Stomach (tissue), 9 donors: ENCODE results near the gene VPS36. TPM values are rescaled to one million over a fixed set of nuclear protein-coding genes. Genes with fewer than 3 reads are reported as not detected.

Experiments used
- DNase-seq, 2 donors: peaks; one replicate each; pipeline versions ENCODE4 v3.0.0 to v3.0.0-alpha.2; 2013 to 2019
- H3K27ac ChIP-seq, 5 donors: fragments of 200-600 bp in 4 of 5; sonication (generic) in 4 of 5; one replicate each; pipeline ENCODE4 v1.5.1; 2013 to 2019; ENCODE audit warnings: mild to moderate bottlenecking in 1 of 5, moderate library complexity in 1 of 5
- H3K27me3 ChIP-seq, 3 donors: fragments of 200-600 bp; sonication (generic); one replicate each; pipeline ENCODE4 v1.5.1; 2017 to 2019; ENCODE audit warnings: mixed run types in 1 of 3
- H3K36me3 ChIP-seq, 4 donors: fragments of 200-600 bp; sonication (generic); 1 replicate in 3 of 4; 2 replicates in 1 of 4; pipeline ENCODE4 v1.5.1; 2016 to 2019
- H3K4me1 ChIP-seq, 4 donors: fragments of 200-600 bp; sonication (generic); one replicate each; pipeline ENCODE4 v1.5.1; 2016 to 2019
- H3K4me3 ChIP-seq, 4 donors: fragments of 200-600 bp; sonication (generic) in 3 of 4; one replicate each; pipeline ENCODE4 v1.5.1; 2016 to 2019; ENCODE audit warnings: mild to moderate bottlenecking in 1 of 4
- H3K9me3 ChIP-seq, 4 donors: fragments of 200-600 bp; sonication (generic); one replicate each; pipeline ENCODE4 v1.5.1; 2016 to 2019
- CTCF ChIP-seq, 7 experiments: fragments of 450-650 bp in 4 of 7; fragments of 200-600 bp in 3 of 7; sonication (generic) in 3 of 7; IDR thresholded peaks; one replicate each; pipeline ENCODE4 v1.5.1; 2016 to 2019; ENCODE audit warnings: antibody characterized with exemption in 7 of 7, control low read depth in 2 of 7, mild to moderate bottlenecking in 1 of 7
- EP300 ChIP-seq: sonication (generic); formaldehyde crosslinking; IDR thresholded peaks from one replicate; pipeline ENCODE4 v1.6.1; 2017; ENCODE audit warnings: antibody characterized with exemption
- POLR2A ChIP-seq, 4 donors: fragments of 450-650 bp; IDR thresholded peaks; one replicate each; pipeline ENCODE4 v1.6.1; 2016; ENCODE audit warnings: antibody characterized with exemption in 4 of 4, control low read depth in 2 of 4, mild to moderate bottlenecking in 1 of 4, moderate library complexity in 1 of 4
- POLR2AphosphoS5 ChIP-seq, 3 donors: sonication (generic); formaldehyde crosslinking; IDR thresholded peaks; one replicate each; pipeline ENCODE4 v1.6.1; 2016; ENCODE audit warnings: antibody characterized with exemption in 3 of 3
- WGBS, 5 donors: extraction: QIAGEN DNeasy Blood & Tissue Kit in 3 of 5; methylation state at CpG; one replicate each; pipeline versions ENCODE4 v1.1.5 to v1.1.7; 2013 to 2018; 5-methylcytosine and 5-hydroxymethylcytosine counted together
- intact Hi-C: fragments of 100-400 bp; cut with DNase I; formaldehyde crosslinking; loops from one replicate; pipeline ENCODE4 v1.15.1; 2023; ENCODE audit warnings: low total_unique reads
- polyA plus RNA-seq, 3 donors: library from polyadenylated mRNA; stranded (reverse); fragments of 200-250 nt; gene quantifications; one replicate each; pipeline ENCODE4 v1.2.3, GENCODE V29; 2013
- total RNA-seq, 5 donors: library from RNA; depleted of rRNA; stranded (reverse); fragments of >200 nt; gene quantifications; one replicate each; pipeline versions ENCODE4 v1.1.0 to v1.2.3, GENCODE V29; 2014 to 2016
- donor health status: healthy with polysubstance abuse.
- donor health status: Bipolar disorder and iron deficiency.
- donor health status: healthy.

The VPS36 gene
- total and polyA plus RNA-seq, 8 donors = 15.8 to 323 (median 38.7) TPM

DNA sequence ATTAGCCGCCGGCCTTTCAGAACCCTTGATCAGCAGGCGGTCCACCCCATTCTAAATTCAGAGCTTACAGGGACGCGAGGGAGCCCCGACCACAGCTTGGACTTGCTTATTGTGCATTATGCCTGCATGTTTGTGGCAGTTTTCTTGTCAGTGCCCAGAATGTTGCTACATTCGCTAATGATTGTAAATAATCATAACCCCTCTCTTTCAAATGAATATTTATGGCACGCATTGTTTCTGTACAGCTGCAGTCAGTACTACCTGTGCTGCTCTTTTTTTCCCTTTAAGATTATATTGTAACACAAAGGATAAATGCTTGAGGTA lies 321 bp upstream of the VPS36 start:
- H3K9me3 ChIP-seq = no peaks in the 10 kb centered on the region
- no peaks in the 10 kb centered on the region for H3K27me3 ChIP-seq
- peaks cover 0 to 3% (median 0%) of the 10 kb centered on the region in 4 donors for H3K36me3 ChIP-seq
- intact Hi-C loops = no loop called here
- TF ChIP-seq CTCF (IDR thresholded peaks at IDR 0.05) (peak in 2 of 7 experiments; percentile 41 to 88), POLR2A (IDR thresholded peaks at IDR 0.05) (no peak)
- peak overlapping the region; percentile 68 to 82 (median 74) for H3K4me3 ChIP-seq
- peaks cover 23 to 58% (median 38%) of the 10 kb centered on the region in 4 donors for H3K4me1 ChIP-seq
- peak overlapping the region in 4 of 5 donors; percentile 90 to 98 (median 95) for H3K27ac ChIP-seq
- 5 to 8% (median 7%) methylated on average over 7 to 8 of the region's 8 CpGs for WGBS, 5 donors
- no peak for DNase-seq

GRCh38 chr13:52449331-52450011 lies 963 bp downstream of the VPS36 start:
- H3K4me3 ChIP-seq = peak overlapping the region; percentile 68 to 82 (median 74)
- peak overlapping the region; percentile 90 to 98 (median 93) for H3K27ac ChIP-seq
- DNase-seq = peak in 1 of 2 donors; percentile 36
- intact Hi-C loops = no loop called here
- TF ChIP-seq EP300 (no peak), CTCF (IDR thresholded peaks at IDR 0.05) (no peak), POLR2AphosphoS5 (IDR thresholded peaks at IDR 0.05) (no peak)
- no peaks in the 10 kb centered on the region for H3K9me3 ChIP-seq
- peaks cover 22 to 55% (median 35%) of the 10 kb centered on the region in 4 donors for H3K4me1 ChIP-seq
- no peaks in the 10 kb centered on the region for H3K27me3 ChIP-seq
- H3K36me3 ChIP-seq = peaks cover 0 to 8% (median 2%) of the 10 kb centered on the region in 4 donors
- WGBS, 5 donors = 2 to 7% (median 3%) methylated on average over 10 of the region's 10 CpGs

DNA sequence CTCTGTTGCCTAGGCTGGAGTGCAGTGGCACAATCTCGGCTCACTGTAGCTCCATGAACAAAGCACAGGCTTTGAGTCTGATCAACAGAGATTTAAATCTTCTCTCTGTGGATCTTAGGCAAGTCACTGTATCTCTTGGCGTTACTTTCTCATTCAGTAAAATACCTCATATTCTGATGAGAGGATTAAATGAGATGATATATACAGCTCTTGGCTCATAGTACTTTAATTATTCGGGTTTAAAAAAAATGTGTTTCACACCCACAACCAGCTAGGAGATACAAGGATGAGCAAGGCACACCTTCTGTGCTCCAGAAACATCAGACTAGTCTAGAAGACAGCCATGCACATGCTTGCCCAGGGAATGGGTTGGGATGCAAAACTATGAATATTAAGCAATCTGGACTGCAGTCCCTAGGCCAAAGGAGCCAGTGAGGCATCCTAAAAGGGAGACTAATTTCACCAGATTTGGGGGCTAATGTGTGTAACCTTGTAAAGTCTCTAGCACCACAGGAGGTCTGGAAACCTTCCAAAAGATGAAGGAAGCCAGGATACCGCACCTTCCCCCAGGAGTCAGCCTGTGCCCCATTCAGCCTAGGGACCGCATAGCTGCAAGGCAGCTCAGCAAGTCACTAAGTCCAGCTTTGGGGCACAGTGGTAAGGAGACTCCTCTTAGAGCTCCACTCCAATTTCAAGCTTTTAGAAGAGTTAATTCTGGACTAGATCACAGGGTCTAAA lies 2.5 kb downstream of the VPS36 start:
- H3K4me1 ChIP-seq = peaks cover 15 to 46% (median 32%) of the 10 kb centered on the region in 4 donors
- TF ChIP-seq POLR2AphosphoS5 (IDR thresholded peaks at IDR 0.05) (no peak), POLR2A (IDR thresholded peaks at IDR 0.05) (no peak), CTCF (IDR thresholded peaks at IDR 0.05) (no peak), EP300 (no peak)
- peaks cover 0 to 8% (median 2%) of the 10 kb centered on the region in 4 donors for H3K36me3 ChIP-seq
- H3K4me3 ChIP-seq = no peak overlapping the region
- intact Hi-C loops = no loop called here
- no peak overlapping the region for H3K27ac ChIP-seq
- WGBS, 5 donors = 81 to 91% (median 87%) methylated on average over 5 of the region's 5 CpGs
- no peak for DNase-seq
- no peaks in the 10 kb centered on the region for H3K27me3 ChIP-seq
- no peaks in the 10 kb centered on the region for H3K9me3 ChIP-seq

- no peak for TF ChIP-seq POLR2AphosphoS5 (IDR thresholded peaks at IDR 0.05)
- TF ChIP-seq POLR2A (IDR thresholded peaks at IDR 0.05) = no peak
- TF ChIP-seq EP300 = no peak
- TF ChIP-seq CTCF (IDR thresholded peaks at IDR 0.05) = no peak
- DNase-seq = peak in 1 of 2 donors; percentile 25
- Histone ChIP-seq H3K27ac (no peak overlapping the region), H3K4me1 (peaks cover 15 to 47% (median 32%) of the 10 kb centered on the region in 4 donors), H3K4me3 (no peak overlapping the region), H3K9me3 (no peaks in the 10 kb centered on the region), H3K36me3 (peaks cover 0 to 11% (median 3%) of the 10 kb centered on the region in 4 donors), H3K27me3 (no peaks in the 10 kb centered on the region)
- intact Hi-C loops = no loop called here
- WGBS, 5 donors = 66 to 87% (median 79%) methylated on average over 2 of the region's 2 CpGs
These were observed 3.1 kb downstream of the VPS36 start for GRCh38 chr13:52447354-52447753.
